AG09309 (cell line): ENCODE data around the gene CARD11.
A peak's percentile ranks its signal among the peaks of the same experiment; 100 is the strongest.

Experiments used
- DNase-seq: peaks from one replicate; pipeline ENCODE4 v3.0.0-alpha.2; 2010; ENCODE audit warnings: low read depth
- H3K4me3 ChIP-seq: 2 replicates; pipeline ENCODE4 v1.5.1; 2011; ENCODE audit warnings: mild to moderate bottlenecking, low read depth, low read length, moderate library complexity; ENCODE audit not compliant: control insufficient read depth
- TF ChIP-seq, protein P1 (sequence below): IDR thresholded peaks from 2 replicates; pipeline ENCODE4 v1.5.1; 2011; ENCODE audit warnings: mild to moderate bottlenecking, low read depth, low read length, inconsistent platforms; ENCODE audit not compliant: insufficient read depth, control insufficient read depth; ENCODE audit errors: missing control alignments

Gene CARD11

DNA sequence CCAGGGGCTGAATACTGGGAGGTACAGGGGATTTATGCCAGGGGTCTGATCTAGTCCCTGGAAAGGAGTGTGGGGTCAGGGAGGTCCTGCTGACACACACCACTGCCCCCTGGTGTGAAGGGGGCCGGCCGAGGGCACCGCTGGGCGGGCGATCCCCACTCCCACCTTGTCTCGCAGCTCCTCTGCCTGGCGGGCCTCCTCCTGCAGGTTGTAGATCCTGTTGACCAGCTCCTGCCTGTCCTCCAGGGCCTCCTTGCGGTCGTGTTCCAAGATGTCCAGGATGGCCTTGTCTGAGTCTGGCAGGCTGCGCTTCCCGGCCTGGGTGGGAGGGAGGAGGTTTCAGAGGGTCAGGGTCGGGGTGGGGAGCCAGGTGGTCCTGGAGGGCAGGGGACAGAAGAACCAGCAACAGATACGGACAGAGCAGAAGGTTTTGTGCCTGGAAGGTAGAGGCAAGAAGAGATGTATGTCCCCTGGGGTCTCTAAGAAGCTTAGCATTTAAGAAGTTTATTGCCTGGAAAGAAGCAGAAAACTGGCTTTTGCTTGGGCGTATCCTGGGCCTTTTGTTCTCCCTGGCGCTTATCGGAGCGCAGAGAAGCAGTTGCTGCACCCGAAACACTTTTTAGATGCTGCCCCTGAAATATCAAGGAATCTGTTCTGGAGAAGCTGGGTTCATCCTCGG, 105.0 kb downstream of the CARD11 start:
- no peak for DNase-seq
- TF ChIP-seq, protein P1, sequence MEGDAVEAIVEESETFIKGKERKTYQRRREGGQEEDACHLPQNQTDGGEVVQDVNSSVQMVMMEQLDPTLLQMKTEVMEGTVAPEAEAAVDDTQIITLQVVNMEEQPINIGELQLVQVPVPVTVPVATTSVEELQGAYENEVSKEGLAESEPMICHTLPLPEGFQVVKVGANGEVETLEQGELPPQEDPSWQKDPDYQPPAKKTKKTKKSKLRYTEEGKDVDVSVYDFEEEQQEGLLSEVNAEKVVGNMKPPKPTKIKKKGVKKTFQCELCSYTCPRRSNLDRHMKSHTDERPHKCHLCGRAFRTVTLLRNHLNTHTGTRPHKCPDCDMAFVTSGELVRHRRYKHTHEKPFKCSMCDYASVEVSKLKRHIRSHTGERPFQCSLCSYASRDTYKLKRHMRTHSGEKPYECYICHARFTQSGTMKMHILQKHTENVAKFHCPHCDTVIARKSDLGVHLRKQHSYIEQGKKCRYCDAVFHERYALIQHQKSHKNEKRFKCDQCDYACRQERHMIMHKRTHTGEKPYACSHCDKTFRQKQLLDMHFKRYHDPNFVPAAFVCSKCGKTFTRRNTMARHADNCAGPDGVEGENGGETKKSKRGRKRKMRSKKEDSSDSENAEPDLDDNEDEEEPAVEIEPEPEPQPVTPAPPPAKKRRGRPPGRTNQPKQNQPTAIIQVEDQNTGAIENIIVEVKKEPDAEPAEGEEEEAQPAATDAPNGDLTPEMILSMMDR: no peak
- H3K4me3 ChIP-seq: no peak overlapping the region

DNA sequence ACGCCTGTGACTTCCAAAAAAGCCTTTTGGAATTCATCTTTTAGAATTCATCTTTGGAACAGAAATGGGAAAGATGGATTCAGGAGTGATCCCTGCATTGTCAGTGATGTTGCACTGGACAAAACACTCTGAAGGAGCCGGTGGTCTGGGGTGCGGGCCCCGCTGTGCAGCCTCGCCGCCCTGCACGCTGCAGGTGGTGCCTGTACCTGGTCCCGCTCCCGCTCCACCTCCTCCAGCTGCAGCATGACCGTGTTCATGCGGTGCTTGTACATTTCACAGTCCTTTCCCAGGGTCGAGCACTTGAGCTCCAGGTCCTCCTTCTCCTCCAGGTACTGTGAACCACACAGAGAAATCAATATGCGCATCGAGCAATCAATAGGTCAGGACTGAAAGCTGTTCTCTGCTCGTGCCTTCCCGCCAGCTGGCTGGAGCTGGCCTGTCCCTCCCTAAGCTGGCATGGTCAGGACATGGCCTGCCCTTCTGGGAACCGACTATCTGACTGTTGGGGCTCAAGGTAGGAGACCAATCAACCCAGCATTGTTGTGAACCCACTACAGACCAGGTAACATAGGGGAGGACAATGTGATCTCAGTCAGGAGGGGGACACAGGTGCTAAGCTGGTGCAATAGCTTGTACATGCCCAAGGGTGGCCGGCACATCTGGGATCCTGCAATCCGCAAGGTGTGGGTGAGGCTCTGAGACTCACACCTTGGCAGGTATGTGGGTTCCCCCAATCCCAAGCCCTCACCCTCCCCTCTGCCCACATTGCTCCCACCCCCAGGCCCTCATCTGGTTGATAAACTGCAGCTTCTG, 105.8 kb downstream of the CARD11 start:
- no peak for DNase-seq
- H3K4me3 ChIP-seq: no peak overlapping the region
- TF ChIP-seq, protein P1: no peak

DNA sequence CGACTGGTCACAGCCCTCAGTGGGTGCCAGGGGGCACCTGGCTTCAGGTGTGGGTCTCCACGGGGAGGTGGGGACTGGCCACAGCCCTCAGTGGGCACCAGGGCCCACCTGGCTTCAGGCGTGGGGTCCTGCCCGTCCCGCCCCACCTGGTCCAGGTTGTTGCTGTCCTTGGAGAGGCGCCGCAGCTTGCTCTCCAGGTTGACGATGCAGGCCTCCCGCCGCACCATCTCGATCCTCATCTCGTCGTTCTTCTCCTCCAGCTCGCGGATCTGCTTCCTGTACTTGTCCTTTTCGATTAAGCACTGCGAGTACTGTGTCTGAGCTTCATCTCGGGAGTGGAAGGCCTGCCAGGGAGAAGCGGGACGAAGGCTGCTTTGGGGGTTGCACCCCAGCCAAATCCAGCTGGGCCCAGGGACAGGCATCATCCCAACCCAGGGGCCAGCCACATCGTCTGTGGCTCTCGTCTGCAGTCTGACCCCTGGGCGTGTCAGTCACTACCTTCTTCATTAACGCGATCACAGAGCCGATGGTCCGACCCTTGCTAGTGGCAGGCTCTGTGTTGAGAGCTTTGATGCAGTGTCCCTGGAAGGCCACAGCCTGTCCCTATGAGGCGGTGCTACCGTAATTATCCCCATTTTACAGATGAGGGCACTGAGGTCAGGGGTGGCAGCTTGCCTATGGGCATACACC, 106.6 kb downstream of the CARD11 start:
- no peak overlapping the region for H3K4me3 ChIP-seq
- TF ChIP-seq, protein P1: no peak
- DNase-seq: no peak

DNA sequence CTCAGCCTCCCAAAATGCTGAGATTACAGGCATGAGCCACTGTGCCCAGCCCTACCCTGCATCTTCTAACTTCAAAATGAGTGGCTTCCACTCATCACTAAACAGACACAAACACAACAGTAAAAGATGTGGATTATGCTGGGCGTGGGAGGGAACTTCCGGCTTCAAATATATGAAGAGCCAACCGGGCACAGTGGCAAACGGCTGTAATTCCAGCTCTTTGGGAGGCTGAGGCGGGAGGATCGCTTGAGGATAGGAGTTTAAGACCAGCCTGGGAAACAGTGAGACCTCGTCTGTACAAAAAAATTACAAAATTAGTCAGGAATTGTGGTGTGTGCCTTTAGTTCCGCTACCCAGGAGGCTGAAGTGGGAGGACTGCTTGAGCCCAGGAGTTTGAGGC, 107.4 kb downstream of the CARD11 start:
- no peak for DNase-seq
- TF ChIP-seq, protein P1: no peak
- no peak overlapping the region for H3K4me3 ChIP-seq

DNA sequence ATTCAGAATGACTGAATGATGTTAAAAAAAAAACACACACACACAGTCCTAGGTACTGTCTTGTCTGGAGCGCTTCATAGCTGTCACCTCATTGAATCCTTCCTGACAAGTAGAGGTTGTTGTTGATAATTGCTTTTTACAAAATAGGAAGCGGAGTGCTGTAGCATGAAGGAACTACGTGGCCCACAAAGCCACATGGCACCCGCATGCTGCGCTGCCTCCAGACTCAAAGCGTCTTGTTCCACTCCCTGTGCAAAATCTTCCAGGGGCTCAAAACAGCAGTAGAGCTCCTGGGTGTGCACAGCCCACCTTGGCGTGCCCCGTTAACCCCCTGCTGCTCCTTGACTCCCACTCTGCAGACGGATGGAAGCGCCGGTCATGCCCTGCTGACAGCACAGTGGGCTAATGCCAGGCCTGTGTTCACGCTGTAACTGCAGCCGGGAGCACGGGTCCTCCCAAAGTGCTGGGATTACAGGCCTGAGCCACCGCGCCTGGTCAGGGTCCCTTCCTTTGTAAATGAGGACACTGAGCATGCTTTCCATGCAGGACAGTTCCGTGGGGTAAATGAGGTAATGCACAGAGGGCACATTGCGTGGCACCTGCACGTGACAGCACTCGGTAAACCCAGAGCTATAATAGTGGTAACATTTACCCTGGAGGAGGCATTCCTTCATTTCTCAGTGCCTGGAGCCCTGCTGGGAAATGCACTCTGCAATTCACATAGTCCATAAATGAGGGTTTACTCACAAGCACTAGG, 108.5 kb downstream of the CARD11 start:
- TF ChIP-seq, protein P1: no peak
- H3K4me3 ChIP-seq: no peak overlapping the region
- DNase-seq: no peak

DNA sequence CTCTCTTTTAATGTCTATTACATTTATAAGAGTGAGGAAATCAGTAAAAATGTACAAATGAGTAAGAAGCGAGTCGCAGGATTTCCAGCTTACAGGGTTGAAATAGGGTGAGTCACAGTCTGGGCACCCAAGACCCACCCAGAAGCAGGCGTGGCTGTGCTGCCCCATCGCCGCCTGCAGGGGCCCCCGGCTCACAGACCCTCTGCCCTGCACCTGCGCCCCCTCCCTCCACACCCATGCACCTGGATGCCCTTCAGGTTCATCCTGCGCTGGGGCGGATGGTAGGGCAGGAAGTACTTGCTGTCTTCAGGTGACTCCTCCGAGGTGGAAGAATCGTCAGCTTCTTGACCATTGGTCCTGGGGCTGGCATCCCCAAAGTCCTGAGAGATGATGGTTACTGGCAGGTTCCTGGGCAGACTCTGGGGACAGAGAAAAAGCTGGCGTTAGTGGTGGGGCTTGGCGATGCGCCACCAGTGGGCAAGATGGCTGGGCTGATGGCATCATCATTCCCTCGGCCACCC, 109.4 kb downstream of the CARD11 start:
- H3K4me3 ChIP-seq: no peak overlapping the region
- TF ChIP-seq, protein P1: no peak
- DNase-seq: peak; percentile 8
